Kidney capillary endothelial cell (primary cell): ENCODE measurements around the gene EMP2.
A peak's percentile ranks its signal among the peaks of the same experiment; 100 is the strongest.
"Not testable (repeated sequence)": the region's sequence is repeated elsewhere in the genome, so short reads cannot be mapped to it uniquely, and the experiment has no call there.

Source experiments
- DNase-seq: peaks from one replicate; pipeline ENCODE4 v3.0.0-alpha.2; 2018; ENCODE audit warnings: low spot score

The EMP2 gene

GRCh38 chr16:10579965-10580882 is at the start of gene EMP2:
EMP2 (minus strand) TSS chr16:10580598; CDS start chr16:10547617, 32,981 bp downstream.
- DNase-seq, result peak; percentile 34

- no peak for DNase-seq
Measured at GRCh38 chr16:10629592-10629963, 49.2 kb upstream of the EMP2 start.

GRCh38 chr16:10625595-10626357 is 45.4 kb upstream of the EMP2 start:
- DNase-seq, result no peak

GRCh38 chr16:10624527-10624926 is 44.1 kb upstream of the EMP2 start:
- DNase-seq, result no peak

GRCh38 chr16:10623059-10623458 is 42.7 kb upstream of the EMP2 start:
- no peak for DNase-seq

GRCh38 chr16:10622036-10622921 is 41.9 kb upstream of the EMP2 start:
- no peak for DNase-seq

GRCh38 chr16:10621216-10621949 is 41.0 kb upstream of the EMP2 start:
- not testable (repeated sequence) for DNase-seq

GRCh38 chr16:10620120-10620519 is 39.7 kb upstream of the EMP2 start:
- DNase-seq, result no peak

- DNase-seq, result no peak
Measured at GRCh38 chr16:10619271-10619849, 39.0 kb upstream of the EMP2 start.

- no peak for DNase-seq
Measured at GRCh38 chr16:10618710-10619209, 38.4 kb upstream of the EMP2 start.

- DNase-seq, result no peak
Measured at GRCh38 chr16:10617662-10618420, 37.4 kb upstream of the EMP2 start.

- no peak for DNase-seq
Measured at GRCh38 chr16:10616756-10617640, 36.6 kb upstream of the EMP2 start.

GRCh38 chr16:10616419-10616755 is 36.0 kb upstream of the EMP2 start:
- no peak for DNase-seq

GRCh38 chr16:10614685-10615084 is 34.3 kb upstream of the EMP2 start:
- DNase-seq, result no peak

GRCh38 chr16:10613785-10614485 is 33.5 kb upstream of the EMP2 start:
- DNase-seq, result no peak

- no peak for DNase-seq
Measured at GRCh38 chr16:10612649-10613179, 32.3 kb upstream of the EMP2 start.

- no peak for DNase-seq
Measured at GRCh38 chr16:10611825-10612342, 31.5 kb upstream of the EMP2 start.
